ENCODE results near the gene FYN. TPM values are rescaled to one million over a fixed set of nuclear protein-coding genes. Genes with fewer than 3 reads are reported as not detected.
"Not testable (repeated sequence)": the region's sequence is repeated elsewhere in the genome, so short reads cannot be mapped to it uniquely, and the experiment has no call there.

FYN gene
- total and polyA plus RNA-seq, 2 of the 4 experiments (the other 2 are of a cell fraction) = 30.8 to 36.4 TPM

DNA sequence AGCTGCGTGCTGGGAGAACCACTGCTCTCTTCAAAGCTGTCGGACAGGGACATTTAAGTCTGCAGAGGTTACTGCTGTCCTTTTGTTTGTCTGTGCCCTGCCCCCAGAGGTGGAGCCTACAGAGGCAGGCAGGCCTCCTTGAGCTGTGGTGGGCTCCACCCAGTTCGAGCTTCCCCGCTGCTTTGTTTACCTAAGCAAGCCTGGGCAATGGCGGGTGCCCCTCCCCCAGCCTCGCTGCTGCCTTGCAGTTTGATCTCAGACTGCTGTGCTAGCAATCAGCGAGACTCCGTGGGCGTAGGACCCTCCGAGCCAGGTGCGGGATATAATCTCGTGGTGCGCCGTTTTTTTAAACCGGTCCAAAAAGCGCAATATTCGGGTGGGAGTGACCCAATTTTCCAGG is 35.1 kb upstream of the FYN start:
- H2BK5ac ChIP-seq (ENCODE audit: low read depth, low read length, poor library complexity, severe bottlenecking); H3K4me2 ChIP-seq (ENCODE audit: low read depth, low read length); H3K18ac ChIP-seq (ENCODE audit: low read depth, low read length); H2BK120ac ChIP-seq (ENCODE audit: low read depth, low read length); H3K36me3 ChIP-seq (ENCODE audit: control insufficient read depth, insufficient read depth, low read length); H3K9me1 ChIP-seq (ENCODE audit: insufficient read depth, low read length); ATAC-seq (ENCODE audit: low read depth); H3K4me1 ChIP-seq (ENCODE audit: control insufficient read depth, insufficient read depth, low read length); H4K5ac ChIP-seq (ENCODE audit: low read depth, low read length); H3K23ac ChIP-seq (ENCODE audit: low read depth, low read length); H3K79me1 ChIP-seq (ENCODE audit: low read depth in 1 of 2, low read length in 2 of 2); H3K56ac ChIP-seq (ENCODE audit: extremely low read depth, insufficient read depth, low read length); CTCF ChIA-PET; in situ Hi-C loops (cut with MboI; ENCODE audit: low sequenced_read_pairs); H3K27ac ChIP-seq (ENCODE audit: insufficient read depth, low read length); H4K20me1 ChIP-seq (ENCODE audit: insufficient read depth, low read length); H3K27me3 ChIP-seq (ENCODE audit: control insufficient read depth, insufficient read depth, low read length); H2AK9ac ChIP-seq (replicated peaks; ENCODE audit: low read depth, low read length, poor library complexity); H3K14ac ChIP-seq (replicated peaks; ENCODE audit: low read depth, low read length); H2BK20ac ChIP-seq (ENCODE audit: low read depth, low read length); dilution Hi-C loops (cut with HindIII; ENCODE audit: low sequenced_read_pairs, unreplicated experiment); H2BK15ac ChIP-seq (ENCODE audit: low read depth, low read length); DNase-seq; H4K8ac ChIP-seq (ENCODE audit: low read depth in 2 of 2, low read length in 2 of 2); H3K9ac ChIP-seq (ENCODE audit: low read depth, low read length); BruUV-seq (replicated peaks); H2AK5ac ChIP-seq (ENCODE audit: low read depth, low read length); H3K4ac ChIP-seq (ENCODE audit: low read depth, low read length); H4K91ac ChIP-seq (ENCODE audit: insufficient read depth, low read depth, low read length); POLR2A ChIA-PET (ENCODE audit: unreplicated experiment); H3K9me3 ChIP-seq (ENCODE audit: control insufficient read depth, insufficient read depth, low read length); intact Hi-C loops (cut with micrococcal nuclease); H2AFZ ChIP-seq (replicated peaks; ENCODE audit: low read length, poor library complexity); H3K4me3 ChIP-seq (ENCODE audit: insufficient read depth, low read depth, low read length): not testable (repeated sequence)
- WGBS, 2 experiments (ENCODE audit: extremely low coverage in 2 of 2, insufficient read length in 1 of 2) = no CpG with 5 or more reads among the region's 17 CpGs

All from IMR-90 (cell line).